ENCODE data around the gene MBD5.

- no peak for TF ChIP-seq EZH2phosphoT487 (IDR thresholded peaks at IDR 0.05; ENCODE audit: low read depth)
- TF ChIP-seq, protein P1, sequence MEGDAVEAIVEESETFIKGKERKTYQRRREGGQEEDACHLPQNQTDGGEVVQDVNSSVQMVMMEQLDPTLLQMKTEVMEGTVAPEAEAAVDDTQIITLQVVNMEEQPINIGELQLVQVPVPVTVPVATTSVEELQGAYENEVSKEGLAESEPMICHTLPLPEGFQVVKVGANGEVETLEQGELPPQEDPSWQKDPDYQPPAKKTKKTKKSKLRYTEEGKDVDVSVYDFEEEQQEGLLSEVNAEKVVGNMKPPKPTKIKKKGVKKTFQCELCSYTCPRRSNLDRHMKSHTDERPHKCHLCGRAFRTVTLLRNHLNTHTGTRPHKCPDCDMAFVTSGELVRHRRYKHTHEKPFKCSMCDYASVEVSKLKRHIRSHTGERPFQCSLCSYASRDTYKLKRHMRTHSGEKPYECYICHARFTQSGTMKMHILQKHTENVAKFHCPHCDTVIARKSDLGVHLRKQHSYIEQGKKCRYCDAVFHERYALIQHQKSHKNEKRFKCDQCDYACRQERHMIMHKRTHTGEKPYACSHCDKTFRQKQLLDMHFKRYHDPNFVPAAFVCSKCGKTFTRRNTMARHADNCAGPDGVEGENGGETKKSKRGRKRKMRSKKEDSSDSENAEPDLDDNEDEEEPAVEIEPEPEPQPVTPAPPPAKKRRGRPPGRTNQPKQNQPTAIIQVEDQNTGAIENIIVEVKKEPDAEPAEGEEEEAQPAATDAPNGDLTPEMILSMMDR (IDR thresholded peaks at IDR 0.05; ENCODE audit: low read depth, low read length): no peak
Measured at GRCh38 chr2:148135705-148136104, 114.8 kb downstream of the MBD5 start.

All from OCI-LY3 (cell line).